Inflammatory macrophage (primary cell): ENCODE measurements around the gene HOXB5.

Experiments used
- DNase-seq, 2 donors: peaks; one replicate each; pipeline ENCODE4 v3.0.0-alpha.2; 2020 to 2022

Gene HOXB5

GRCh38 chr17:48571826-48572417, 21.7 kb downstream of the HOXB5 start:
- DNase-seq, result no peak

GRCh38 chr17:48571024-48571818, 22.4 kb downstream of the HOXB5 start:
- DNase-seq, result no peak

- no peak for DNase-seq
Observed at GRCh38 chr17:48570325-48571023, 23.1 kb downstream of the HOXB5 start.

DNA sequence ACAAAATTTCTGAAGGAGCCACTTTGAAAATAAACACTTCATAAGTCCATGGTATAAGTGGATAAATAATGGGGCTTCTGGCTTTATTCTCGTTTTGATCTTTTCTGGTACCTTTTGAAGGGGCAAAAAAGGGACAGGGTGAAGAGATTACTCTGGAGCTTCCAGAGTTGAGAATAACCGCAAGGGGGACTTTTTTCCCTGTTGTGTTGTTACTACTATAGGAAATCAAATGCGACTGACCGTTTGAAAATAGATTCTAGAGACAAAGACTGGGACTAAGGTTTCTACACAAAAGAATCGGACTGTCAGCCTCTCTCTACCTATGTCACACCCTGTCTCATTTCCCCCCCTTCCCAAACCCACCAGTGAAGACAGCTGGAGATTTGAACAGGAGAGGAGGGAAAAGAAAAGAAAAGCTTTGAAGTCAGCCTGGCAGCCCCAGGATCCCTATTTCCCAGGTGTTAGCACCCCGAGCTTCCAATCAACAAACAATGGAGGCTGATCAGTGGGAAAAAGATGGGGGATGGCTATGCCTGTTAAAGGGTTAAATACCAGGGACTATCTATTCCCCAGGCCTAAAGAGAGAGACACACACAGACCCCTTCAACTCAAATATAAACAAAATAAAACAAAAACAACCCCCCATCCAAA, 23.8 kb downstream of the HOXB5 start:
- DNase-seq, result no peak

GRCh38 chr17:48569240-48569582, 24.4 kb downstream of the HOXB5 start:
- DNase-seq, result no peak

GRCh38 chr17:48568499-48569239, 24.9 kb downstream of the HOXB5 start:
- DNase-seq, result no peak

DNA sequence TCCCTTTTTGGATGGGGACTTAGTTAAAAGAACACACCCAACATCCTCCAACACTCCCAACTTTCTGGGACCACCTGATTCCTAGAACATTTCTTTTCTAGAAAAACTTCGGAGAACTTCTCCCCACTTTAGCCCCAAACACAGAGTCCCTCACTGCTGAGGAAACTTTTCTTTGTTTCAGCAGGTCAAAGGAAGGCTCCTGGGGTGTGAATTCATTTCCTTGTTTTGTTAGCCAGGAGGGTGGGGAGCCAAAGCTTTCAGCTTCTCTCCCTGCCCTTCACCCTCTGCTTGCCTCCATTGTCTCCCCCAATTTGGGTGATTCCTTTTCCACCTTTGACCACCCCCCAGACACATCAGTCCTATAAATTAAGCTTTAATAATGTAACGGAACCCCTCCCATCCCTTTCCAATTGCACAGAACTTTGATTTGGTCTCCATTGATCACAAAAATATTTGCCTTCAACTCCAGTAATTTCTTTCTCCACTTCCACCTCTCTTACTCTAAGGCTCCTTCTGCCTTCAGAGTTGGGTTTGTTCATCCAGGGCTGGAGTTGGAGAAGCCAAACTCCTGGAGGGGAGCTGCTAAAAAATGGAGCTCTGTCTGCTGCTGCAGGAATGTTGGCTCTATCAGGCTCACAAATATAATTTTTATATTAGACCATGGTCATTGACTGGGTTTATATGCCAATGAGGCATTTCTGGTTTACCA, 25.8 kb downstream of the HOXB5 start:
- no peak for DNase-seq

DNA sequence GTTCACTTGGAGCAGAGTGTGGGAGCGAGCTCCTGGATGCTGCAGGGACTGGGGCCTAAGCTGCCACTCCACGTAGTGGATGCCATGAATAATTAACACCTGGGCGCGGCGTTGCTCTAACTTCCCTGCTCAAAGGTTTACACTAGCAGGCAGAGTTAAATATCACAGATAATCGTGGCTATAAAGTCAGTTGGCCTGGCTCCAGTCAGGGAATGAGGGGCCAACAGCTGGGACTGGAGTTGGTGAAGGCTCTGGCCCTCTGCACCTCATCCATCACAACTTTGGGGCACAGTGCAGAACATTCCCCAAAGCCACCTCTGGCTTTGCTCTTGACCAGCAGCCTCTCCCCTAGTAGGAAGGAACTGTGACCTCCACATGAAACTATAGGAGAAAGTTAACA, 26.4 kb downstream of the HOXB5 start:
- no peak for DNase-seq

DNA sequence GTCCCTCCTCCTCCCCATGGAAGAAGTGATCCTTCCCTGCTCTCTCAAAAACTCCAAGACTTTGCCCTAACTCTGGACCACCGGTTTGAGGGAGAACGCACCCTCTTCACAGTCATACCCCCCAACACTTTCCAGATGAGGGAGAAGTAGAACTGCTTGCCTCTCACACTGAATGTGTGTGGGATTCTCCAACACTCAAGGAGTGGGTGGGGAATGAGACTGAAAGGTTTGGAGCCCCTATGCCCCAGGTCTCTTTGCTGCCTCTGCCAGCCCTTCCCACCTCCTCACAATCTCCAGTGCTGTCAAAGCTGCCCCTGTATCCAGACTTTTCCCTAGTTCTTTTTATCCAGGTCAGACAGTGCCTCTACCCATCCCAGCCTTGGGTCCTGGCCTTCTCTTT, 26.9 kb downstream of the HOXB5 start:
- DNase-seq, result no peak

DNA sequence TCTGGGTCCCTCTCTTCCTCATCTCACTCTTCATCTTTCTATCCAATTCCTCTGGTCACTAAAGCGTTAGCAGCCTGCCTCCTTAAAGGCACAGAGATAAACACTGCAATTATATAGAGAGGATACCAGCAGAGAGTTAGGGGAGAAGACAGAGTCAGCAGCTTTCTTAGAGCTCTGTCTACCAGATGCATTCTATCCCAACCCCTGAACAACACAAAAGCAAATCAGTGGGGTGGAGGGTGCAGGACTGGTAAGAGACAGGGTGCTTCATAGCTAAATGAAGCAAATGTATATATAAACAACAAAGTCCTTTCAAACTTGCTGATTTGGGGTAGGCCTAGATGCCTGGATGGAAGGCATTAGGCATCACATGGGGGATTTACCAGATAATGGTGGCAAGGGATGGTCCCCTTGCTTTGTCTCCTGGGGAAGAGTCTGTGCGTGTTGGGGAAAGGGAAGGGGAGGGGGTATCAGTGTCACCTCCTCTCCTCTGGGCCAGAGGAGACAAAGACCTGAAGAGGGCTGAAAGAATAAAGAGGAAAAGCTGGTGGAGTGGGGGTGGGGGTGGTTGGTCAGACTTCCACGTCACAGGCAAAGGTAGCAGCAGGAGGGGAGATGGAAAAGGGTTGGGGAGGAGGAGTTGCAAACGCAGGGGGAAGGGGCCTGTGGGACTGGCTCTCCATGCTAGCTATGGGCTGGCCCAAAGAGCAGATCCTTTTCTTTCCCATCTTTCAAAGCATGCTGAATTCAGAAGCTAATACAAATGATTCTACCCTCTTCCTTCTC, 27.5 kb downstream of the HOXB5 start:
- no peak for DNase-seq

- no peak for DNase-seq
Observed at GRCh38 chr17:48565022-48565554, 28.5 kb downstream of the HOXB5 start.

GRCh38 chr17:48564188-48565021, 29.2 kb downstream of the HOXB5 start:
- DNase-seq, result no peak

- DNase-seq, result no peak
Observed at GRCh38 chr17:48563867-48564187, 29.8 kb downstream of the HOXB5 start.

- no peak for DNase-seq
Observed at GRCh38 chr17:48563385-48563838, 30.2 kb downstream of the HOXB5 start.

DNA sequence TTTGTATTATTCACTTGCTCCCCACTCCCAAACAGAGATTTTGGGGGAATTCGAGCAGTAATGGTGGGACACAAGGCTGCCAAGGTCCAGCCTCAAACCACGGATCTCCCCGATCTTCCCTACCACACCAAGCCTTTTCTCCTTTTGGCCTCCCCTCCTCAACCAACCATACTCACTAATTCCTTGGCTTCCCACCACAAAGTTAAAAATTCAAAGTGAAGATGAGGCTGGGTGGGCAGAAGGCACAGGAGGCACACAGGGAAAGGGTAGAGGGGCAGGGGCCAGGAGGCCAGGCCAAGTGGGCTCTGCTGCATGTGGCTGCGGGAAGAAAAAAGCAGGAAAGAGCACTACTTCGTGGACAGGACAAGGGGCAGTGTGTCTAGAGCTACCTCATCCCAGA, 30.6 kb downstream of the HOXB5 start:
- DNase-seq, result no peak

GRCh38 chr17:48561884-48562810, 31.4 kb downstream of the HOXB5 start:
- DNase-seq, result no peak

DNA sequence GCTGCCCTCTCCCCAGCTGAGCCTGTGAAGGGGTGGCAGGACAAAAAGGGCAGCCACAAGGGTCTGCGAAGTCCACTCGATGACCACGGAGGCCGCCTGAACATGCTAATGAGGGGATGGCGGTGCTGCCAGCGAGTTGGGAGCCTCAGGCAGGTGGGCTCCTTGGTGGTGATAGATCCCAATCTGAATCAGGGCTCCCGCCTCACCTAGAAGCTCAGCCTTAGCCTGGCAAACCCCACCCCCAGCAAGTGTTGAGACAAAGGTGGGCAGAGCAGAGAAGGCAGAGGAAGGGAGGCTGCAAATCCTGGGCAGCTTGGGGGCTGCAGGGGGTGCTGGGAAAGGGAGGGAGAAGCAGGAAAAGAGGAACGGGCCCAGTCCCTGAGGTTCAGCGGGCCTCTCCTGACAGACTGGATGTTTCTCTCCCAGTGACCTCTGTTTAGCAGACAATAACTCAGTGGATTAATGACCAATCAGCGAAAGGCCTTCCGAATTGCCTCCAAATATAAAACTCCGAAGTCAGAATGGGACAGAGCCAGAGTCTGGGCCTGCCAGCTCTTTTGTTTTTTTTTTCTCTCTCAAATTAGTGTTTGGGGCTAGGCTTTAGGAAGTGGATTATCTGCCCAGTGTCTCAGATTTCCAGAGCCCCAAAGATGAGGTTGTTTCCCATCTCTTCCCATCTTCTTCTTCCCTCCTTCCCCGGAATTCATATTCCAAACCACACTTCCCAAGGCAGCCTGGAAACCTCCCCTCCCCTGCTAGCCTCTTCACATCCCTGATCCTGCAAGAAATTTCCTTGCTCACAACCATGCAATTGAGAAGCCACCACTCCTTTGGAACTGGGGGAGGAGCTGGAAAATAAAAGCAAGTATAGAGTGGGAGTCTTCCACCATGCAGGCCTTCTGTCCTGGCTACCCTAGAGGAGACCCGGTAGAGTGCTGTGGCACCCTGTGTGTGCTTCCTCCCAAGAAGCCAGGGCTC, 33.5 kb downstream of the HOXB5 start:
- DNase-seq, result no peak
